Kidney epithelial cell (primary cell): Measurements from ENCODE around the gene ZDHHC12. TPM values are rescaled to one million over a fixed set of nuclear protein-coding genes. Genes with fewer than 3 reads are reported as not detected.

Experiments
- DNase-seq: peaks from one replicate; pipeline ENCODE4 v3.0.0-alpha.2; 2010; ENCODE audit warnings: low read depth
- H3K27me3 ChIP-seq: 2 replicates; pipeline ENCODE4 v1.6.0; 2011; ENCODE audit warnings: low read length; ENCODE audit not compliant: control insufficient read depth, insufficient read depth
- H3K36me3 ChIP-seq: 2 replicates; pipeline ENCODE4 v1.5.1; 2011; ENCODE audit warnings: low read length; ENCODE audit not compliant: control insufficient read depth, insufficient read depth
- H3K4me3 ChIP-seq: 2 replicates; pipeline ENCODE4 v1.5.1; 2011; ENCODE audit warnings: low read depth, mild to moderate bottlenecking, control low read depth, low read length
- total RNA-seq: library from RNA; depleted of rRNA; stranded (reverse); fragments of >200 nt; gene quantifications from 2 replicates; pipeline ENCODE4 v1.2.3, GENCODE V29; 2015
- TF ChIP-seq, protein P1 (sequence below): IDR thresholded peaks from 2 replicates; pipeline ENCODE4 v1.5.1; 2011; ENCODE audit warnings: mild to moderate bottlenecking, moderate library complexity, low read length, control low read depth, inconsistent platforms; ENCODE audit not compliant: insufficient read depth, poor library complexity, severe bottlenecking

ZDHHC12 gene
- total RNA-seq, 1 donor from 2014 or later, result 96.3 TPM

DNA sequence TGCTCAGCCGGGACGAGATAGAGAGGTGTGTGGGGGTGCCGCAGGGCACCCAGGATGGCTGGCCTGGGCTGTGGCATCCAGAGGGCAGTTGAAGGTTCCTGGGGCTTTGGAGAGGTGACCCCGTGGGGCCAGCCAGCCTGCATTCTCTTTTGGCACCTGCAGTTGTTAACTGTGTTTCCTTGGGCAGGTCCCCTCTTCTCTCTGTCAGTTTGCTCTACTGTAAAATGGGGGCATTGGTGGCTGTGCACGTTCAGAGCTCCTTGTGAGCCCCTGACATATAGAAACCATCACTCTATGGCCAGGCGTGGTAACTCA, 8.5 kb downstream of the ZDHHC12 start:
- no peaks in the 10 kb centered on the region for H3K27me3 ChIP-seq
- no peaks in the 10 kb centered on the region for H3K36me3 ChIP-seq
- TF ChIP-seq, protein P1, sequence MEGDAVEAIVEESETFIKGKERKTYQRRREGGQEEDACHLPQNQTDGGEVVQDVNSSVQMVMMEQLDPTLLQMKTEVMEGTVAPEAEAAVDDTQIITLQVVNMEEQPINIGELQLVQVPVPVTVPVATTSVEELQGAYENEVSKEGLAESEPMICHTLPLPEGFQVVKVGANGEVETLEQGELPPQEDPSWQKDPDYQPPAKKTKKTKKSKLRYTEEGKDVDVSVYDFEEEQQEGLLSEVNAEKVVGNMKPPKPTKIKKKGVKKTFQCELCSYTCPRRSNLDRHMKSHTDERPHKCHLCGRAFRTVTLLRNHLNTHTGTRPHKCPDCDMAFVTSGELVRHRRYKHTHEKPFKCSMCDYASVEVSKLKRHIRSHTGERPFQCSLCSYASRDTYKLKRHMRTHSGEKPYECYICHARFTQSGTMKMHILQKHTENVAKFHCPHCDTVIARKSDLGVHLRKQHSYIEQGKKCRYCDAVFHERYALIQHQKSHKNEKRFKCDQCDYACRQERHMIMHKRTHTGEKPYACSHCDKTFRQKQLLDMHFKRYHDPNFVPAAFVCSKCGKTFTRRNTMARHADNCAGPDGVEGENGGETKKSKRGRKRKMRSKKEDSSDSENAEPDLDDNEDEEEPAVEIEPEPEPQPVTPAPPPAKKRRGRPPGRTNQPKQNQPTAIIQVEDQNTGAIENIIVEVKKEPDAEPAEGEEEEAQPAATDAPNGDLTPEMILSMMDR, result no peak
- no peak for DNase-seq
- no peak overlapping the region for H3K4me3 ChIP-seq

DNA sequence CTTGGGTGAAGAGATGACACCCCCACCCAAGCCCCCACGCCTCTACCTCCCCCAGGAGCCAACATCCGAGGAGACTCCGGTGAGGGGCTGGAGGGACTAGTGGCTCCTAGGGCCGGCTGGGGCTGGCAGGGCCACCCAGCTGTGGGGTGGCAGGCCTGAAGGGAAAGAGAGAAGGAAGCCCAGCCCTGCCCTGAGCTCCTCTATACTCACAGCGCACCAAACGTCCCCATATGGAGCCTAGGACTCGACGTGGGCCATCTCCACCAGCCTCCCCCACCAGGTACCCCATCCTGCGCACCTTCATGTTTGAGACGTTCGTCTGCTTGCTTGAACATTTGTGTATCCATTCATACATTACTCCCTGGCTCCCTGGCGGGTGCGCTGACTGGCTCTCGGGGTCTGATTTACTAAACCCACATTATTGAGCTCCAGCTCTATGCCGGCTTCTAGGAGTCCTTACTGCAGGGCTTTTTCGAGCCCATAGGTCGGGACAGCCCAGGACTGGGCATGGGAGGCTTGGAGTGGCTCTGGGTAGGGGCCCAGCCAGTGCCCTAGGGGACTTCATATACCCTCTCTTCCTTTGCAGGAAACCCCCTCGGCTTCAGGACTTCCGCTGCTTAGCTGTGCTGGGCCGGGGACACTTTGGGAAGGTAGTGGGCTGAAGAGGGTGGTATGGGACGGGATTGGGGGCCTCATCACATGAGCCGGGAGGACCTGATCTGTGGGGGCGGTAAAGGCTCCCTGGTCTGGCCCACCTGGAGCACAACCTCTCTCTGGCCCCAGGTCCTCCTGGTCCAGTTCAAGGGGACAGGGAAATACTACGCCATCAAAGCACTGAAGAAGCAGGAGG, 9.1 kb downstream of the ZDHHC12 start:
- H3K4me3 ChIP-seq, result no peak overlapping the region
- no peak for DNase-seq
- H3K36me3 ChIP-seq, result no peaks in the 10 kb centered on the region
- H3K27me3 ChIP-seq, result no peaks in the 10 kb centered on the region
- TF ChIP-seq, protein P1, result no peak

DNA sequence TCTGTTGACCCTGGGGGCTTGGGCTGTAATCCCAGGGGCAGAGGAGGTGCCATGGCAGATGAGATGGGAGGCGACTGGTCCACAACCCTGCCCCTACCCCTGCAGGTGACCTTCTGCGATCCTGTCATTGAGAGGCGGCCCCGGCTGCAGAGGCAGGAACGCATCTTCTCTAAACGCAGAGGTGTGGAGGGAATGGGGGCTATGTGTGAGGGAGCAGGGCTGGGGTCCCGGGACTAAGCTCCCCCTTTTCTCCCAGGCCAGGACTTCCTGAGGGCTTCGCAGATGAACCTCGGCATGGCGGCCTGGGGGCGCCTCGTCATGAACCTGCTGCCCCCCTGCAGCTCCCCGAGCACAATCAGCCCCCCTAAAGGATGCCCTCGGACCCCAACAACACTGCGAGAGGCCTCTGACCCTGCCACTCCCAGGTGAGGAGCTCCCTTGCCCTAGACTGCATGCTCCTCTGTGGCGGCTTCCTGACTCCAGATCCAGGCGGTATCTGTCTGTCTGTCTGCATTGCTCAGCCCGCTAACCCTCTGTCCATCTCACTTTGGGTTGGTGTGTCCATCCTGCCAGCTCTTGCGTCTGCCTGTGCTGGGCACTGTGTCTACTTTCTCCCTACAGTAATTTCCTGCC, 9.9 kb downstream of the ZDHHC12 start:
- TF ChIP-seq, protein P1, result no peak
- no peak for DNase-seq
- no peak overlapping the region for H3K4me3 ChIP-seq
- H3K36me3 ChIP-seq, result no peaks in the 10 kb centered on the region
- no peaks in the 10 kb centered on the region for H3K27me3 ChIP-seq

DNA sequence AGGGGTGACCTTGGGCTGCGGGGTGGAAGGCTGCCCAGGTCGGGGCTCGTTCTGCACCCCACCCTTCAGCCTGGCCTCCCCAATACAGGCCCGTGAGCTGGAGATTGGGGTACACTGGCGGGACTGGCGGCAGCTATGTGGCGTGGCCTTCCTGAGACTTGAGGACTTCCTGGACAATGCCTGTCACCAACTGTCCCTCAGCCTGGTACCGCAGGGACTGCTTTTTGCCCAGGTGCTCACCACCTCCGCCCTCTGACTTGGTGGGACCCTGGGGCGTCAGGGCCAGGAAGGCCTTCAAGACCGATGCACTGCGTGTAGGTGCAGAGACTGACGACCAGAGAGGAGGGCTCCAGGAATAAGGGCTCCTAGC, 10.5 kb downstream of the ZDHHC12 start:
- Histone ChIP-seq H3K4me3 (no peak overlapping the region), H3K36me3 (no peaks in the 10 kb centered on the region), H3K27me3 (no peaks in the 10 kb centered on the region)
- no peak for DNase-seq
- TF ChIP-seq, protein P1, result no peak

DNA sequence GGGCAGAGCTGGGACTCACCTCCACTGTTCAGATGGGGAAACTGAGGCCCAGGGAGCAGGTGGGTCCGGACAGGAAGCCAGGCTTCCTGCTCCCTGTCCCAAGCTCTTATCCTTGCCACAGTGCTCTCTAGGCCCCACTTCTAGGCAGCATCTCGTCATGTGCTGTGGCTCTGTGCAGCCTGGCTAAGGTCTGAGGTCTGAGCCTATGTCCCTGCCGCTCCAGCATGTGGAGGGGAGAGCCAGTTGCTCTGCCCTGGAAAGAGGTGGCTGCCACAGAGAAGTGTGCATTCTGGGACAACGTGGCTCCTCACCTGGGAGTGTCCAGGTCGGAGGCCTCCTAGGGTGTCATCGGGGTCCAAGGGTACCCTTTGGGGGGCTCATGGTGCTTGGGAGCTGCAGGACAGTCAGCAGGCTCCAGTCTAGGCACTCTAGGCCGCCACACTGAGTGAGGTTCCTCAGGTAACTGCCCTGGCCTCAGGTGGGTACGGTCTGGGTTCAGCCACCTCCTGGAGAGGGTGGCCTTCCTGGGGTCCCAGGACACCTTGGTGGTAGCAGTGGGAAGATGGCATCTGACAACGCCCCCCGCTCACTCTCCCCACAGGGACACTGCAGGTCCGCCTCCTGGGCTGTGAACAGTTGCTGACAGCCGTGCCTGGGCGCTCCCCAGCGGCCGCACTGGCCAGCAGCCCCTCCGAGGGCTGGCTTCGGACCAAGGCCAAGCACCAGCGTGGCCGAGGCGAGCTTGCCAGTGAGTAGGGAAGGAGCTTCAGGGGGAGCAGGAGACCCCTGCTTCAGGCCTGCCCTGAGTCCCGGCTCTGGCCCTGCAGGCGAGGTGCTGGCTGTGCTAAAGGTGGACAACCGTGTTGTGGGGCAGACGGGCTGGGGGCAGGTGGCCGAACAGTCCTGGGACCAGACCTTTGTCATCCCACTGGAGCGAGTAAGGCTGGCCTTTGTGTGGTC, 11.2 kb downstream of the ZDHHC12 start:
- Histone ChIP-seq H3K4me3 (no peak overlapping the region), H3K27me3 (no peaks in the 10 kb centered on the region), H3K36me3 (no peaks in the 10 kb centered on the region)
- no peak for DNase-seq
- TF ChIP-seq, protein P1, result no peak
